Neural crest cell (in vitro differentiated cells): ENCODE measurements around the gene NFIB. TPM values are rescaled to one million over a fixed set of nuclear protein-coding genes. Genes with fewer than 3 reads are reported as not detected.
A peak's percentile ranks its signal among the peaks of the same experiment; 100 is the strongest.

ENCODE experiments used
- DNase-seq: peaks from one replicate; pipeline ENCODE4 v3.0.0; 2021; ENCODE audit warnings: low read depth, mixed read lengths, low spot score
- H3K27ac Mint-ChIP-seq: one replicate; pipeline ENCODE4 v1.8.0; 2021; ENCODE audit warnings: mild to moderate bottlenecking, mixed read lengths; ENCODE audit not compliant: unreplicated experiment
- H3K27me3 Mint-ChIP-seq: 2 replicates; pipeline ENCODE4 v1.8.0; 2021; ENCODE audit warnings: low read depth, mild to moderate bottlenecking, mixed read lengths
- H3K36me3 Mint-ChIP-seq: 2 replicates; pipeline ENCODE4 v1.8.0; 2021; ENCODE audit warnings: low read depth, mild to moderate bottlenecking, mixed read lengths
- H3K4me1 Mint-ChIP-seq: 2 replicates; pipeline ENCODE4 v1.8.0; 2021; ENCODE audit warnings: mixed read lengths
- H3K4me3 Mint-ChIP-seq: one replicate; pipeline ENCODE4 v1.8.0; 2021; ENCODE audit warnings: mild to moderate bottlenecking, mixed read lengths
- H3K9me3 Mint-ChIP-seq: 2 replicates; pipeline ENCODE4 v1.8.0; 2021; ENCODE audit warnings: mixed read lengths
- total RNA-seq: library from RNA; stranded (reverse); gene quantifications from 2 replicates; pipeline ENCODE4 v1.2.1, GENCODE V29; 2021
- TF ChIP-seq, protein P1 (sequence below): fragments of 200-600 bp; sonication (generic); conservative IDR thresholded peaks from 2 replicates; pipeline ENCODE4 v1.5.0; 2021; ENCODE audit warnings: antibody characterized with exemption, mild to moderate bottlenecking

The NFIB gene
- total RNA-seq, 1 donor from 2014 or later: 3.7 TPM

DNA sequence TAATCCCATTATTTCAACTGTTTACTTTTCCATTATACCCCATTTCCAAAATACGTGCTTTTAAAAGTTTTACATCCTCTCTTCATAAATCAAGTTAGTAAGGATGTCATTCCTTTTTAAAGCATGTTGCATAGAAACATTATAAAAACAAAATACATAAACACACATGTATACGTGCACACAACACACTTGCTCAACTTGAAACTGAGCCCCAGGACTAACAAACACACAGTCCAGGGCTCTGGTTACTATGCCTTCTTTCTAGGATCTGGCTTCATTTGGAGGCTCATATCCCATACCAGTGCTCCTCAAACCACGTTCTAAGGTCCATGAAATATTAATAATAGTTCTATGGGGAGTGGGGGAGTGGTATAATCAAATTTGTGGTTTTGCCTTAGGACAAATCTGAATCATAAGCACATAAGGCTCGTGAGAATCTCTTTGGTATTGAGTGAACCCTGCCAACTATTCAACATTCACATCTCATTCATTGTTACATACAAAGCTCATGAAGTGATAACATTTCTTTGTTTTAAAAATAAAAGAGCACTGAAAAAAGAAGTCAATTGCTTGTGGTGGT, 55.2 kb downstream of the NFIB start:
- Mint-ChIP-seq H3K9me3 (peaks cover 2% of the 10 kb centered on the region), H3K4me1 (no peaks in the 10 kb centered on the region), H3K27me3 (no peaks in the 10 kb centered on the region), H3K4me3 (no peak overlapping the region), H3K27ac (no peak overlapping the region), H3K36me3 (no peaks in the 10 kb centered on the region)
- TF ChIP-seq, protein P1, sequence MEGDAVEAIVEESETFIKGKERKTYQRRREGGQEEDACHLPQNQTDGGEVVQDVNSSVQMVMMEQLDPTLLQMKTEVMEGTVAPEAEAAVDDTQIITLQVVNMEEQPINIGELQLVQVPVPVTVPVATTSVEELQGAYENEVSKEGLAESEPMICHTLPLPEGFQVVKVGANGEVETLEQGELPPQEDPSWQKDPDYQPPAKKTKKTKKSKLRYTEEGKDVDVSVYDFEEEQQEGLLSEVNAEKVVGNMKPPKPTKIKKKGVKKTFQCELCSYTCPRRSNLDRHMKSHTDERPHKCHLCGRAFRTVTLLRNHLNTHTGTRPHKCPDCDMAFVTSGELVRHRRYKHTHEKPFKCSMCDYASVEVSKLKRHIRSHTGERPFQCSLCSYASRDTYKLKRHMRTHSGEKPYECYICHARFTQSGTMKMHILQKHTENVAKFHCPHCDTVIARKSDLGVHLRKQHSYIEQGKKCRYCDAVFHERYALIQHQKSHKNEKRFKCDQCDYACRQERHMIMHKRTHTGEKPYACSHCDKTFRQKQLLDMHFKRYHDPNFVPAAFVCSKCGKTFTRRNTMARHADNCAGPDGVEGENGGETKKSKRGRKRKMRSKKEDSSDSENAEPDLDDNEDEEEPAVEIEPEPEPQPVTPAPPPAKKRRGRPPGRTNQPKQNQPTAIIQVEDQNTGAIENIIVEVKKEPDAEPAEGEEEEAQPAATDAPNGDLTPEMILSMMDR: no peak
- DNase-seq: no peak

- no peaks in the 10 kb centered on the region for H3K27me3 Mint-ChIP-seq
- no peak for DNase-seq
- peaks cover 2% of the 10 kb centered on the region for H3K9me3 Mint-ChIP-seq
- TF ChIP-seq, protein P1: no peak
- no peak overlapping the region for H3K27ac Mint-ChIP-seq
- no peaks in the 10 kb centered on the region for H3K36me3 Mint-ChIP-seq
- H3K4me1 Mint-ChIP-seq: no peaks in the 10 kb centered on the region
- no peak overlapping the region for H3K4me3 Mint-ChIP-seq
These were observed 55.8 kb downstream of the NFIB start for GRCh38 chr9:14258156-14258555.

DNA sequence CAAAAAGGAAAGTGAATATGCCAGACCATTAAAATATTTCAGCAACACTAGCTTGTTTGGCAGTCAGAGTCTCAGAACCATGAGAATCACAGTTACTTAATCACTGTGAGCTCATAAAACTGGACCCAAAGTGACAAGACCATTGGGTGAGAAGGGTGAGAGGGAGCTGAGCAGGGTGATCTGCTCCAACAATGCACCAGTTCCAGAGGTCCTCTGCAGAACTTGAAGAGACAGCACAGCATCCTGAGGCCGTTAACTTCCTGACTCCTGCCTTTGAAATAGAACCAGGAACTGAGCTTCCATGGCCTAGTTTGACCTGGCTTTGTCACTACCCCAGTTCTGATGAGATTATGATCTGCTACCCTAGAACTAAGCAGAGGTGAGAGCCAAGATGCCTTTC, 57.4 kb downstream of the NFIB start:
- no peak for DNase-seq
- H3K27me3 Mint-ChIP-seq: no peaks in the 10 kb centered on the region
- no peak overlapping the region for H3K27ac Mint-ChIP-seq
- no peak overlapping the region for H3K4me3 Mint-ChIP-seq
- H3K36me3 Mint-ChIP-seq: no peaks in the 10 kb centered on the region
- TF ChIP-seq, protein P1: no peak
- H3K9me3 Mint-ChIP-seq: peaks cover 2% of the 10 kb centered on the region
- no peaks in the 10 kb centered on the region for H3K4me1 Mint-ChIP-seq

GRCh38 chr9:14251154-14252071, 62.5 kb downstream of the NFIB start:
- peaks cover 2% of the 10 kb centered on the region for H3K9me3 Mint-ChIP-seq
- no peak overlapping the region for H3K4me3 Mint-ChIP-seq
- no peaks in the 10 kb centered on the region for H3K27me3 Mint-ChIP-seq
- H3K36me3 Mint-ChIP-seq: no peaks in the 10 kb centered on the region
- H3K4me1 Mint-ChIP-seq: no peaks in the 10 kb centered on the region
- peak overlapping the region; percentile 17 for H3K27ac Mint-ChIP-seq
- TF ChIP-seq, protein P1: no peak
- no peak for DNase-seq

GRCh38 chr9:14250794-14251153, 63.2 kb downstream of the NFIB start:
- Mint-ChIP-seq H3K4me3 (no peak overlapping the region), H3K27me3 (no peaks in the 10 kb centered on the region), H3K27ac (no peak overlapping the region), H3K4me1 (no peaks in the 10 kb centered on the region), H3K9me3 (peaks cover 2% of the 10 kb centered on the region), H3K36me3 (no peaks in the 10 kb centered on the region)
- TF ChIP-seq, protein P1: no peak
- DNase-seq: no peak
